GM23338 (cell line): Measurements from ENCODE around the gene TSPOAP1. TPM values are rescaled to one million over a fixed set of nuclear protein-coding genes. Genes with fewer than 3 reads are reported as not detected.

Experiments
- ATAC-seq: fragments of 200-7000 bp; cut with Tn5 transposase; 3 replicates; pipeline ENCODE4 v1.9.1; 2020
- DNase-seq: peaks from one replicate; pipeline ENCODE4 v3.0.0-alpha.2; 2015; ENCODE audit warnings: low spot score
- H2AFZ ChIP-seq: fragments of 200-600 bp; sonication (generic); 2 replicates; pipeline ENCODE4 v1.8.0; 2016; ENCODE audit warnings: antibody characterized with exemption, mild to moderate bottlenecking, moderate library complexity
- H3F3A ChIP-seq: fragments of 200-600 bp; sonication (generic); replicated peaks from 2 replicates; pipeline ENCODE4 v1.8.0; 2017; ENCODE audit warnings: antibody characterized with exemption, mixed run types, low read depth
- H3K27ac ChIP-seq: fragments of 200-600 bp; sonication (generic); 2 replicates; pipeline ENCODE4 v1.6.1; 2016; ENCODE audit warnings: low read depth
- H3K27me3 ChIP-seq: fragments of 200-600 bp; sonication (generic); 2 replicates; pipeline ENCODE4 v1.8.0; 2016; ENCODE audit warnings: mild to moderate bottlenecking, mixed run types, moderate library complexity; ENCODE audit not compliant: insufficient read depth
- H3K36me3 ChIP-seq: fragments of 200-600 bp; sonication (generic); 2 replicates; pipeline ENCODE4 v1.8.0; 2016; ENCODE audit warnings: mild to moderate bottlenecking; ENCODE audit not compliant: insufficient read depth
- H3K4me1 ChIP-seq: fragments of 200-600 bp; sonication (generic); 2 replicates; pipeline ENCODE4 v1.8.0; 2016; ENCODE audit warnings: mild to moderate bottlenecking, moderate library complexity; ENCODE audit not compliant: insufficient read depth
- H3K4me2 ChIP-seq: fragments of 200-600 bp; sonication (generic); 2 replicates; pipeline ENCODE4 v1.7.1; 2017; ENCODE audit warnings: mixed run types
- H3K4me3 ChIP-seq: fragments of 200-600 bp; sonication (generic); 2 replicates; pipeline ENCODE4 v1.6.1; 2016; ENCODE audit warnings: mixed run types
- H3K79me2 ChIP-seq: fragments of 200-600 bp; sonication (generic); replicated peaks from 2 replicates; pipeline ENCODE4 v1.8.0; 2017; ENCODE audit warnings: mild to moderate bottlenecking; ENCODE audit not compliant: insufficient read depth
- H3K9me2 ChIP-seq: fragments of 200-600 bp; sonication (generic); 2 replicates; pipeline ENCODE4 v1.8.0; 2017; ENCODE audit not compliant: insufficient read depth
- H4K20me1 ChIP-seq: fragments of 200-600 bp; sonication (generic); replicated peaks from 2 replicates; pipeline ENCODE4 v1.8.0; 2017; ENCODE audit warnings: mild to moderate bottlenecking; ENCODE audit not compliant: insufficient read depth
- H3K27ac Mint-ChIP-seq: 2 replicates; pipeline ENCODE4 v1.8.0; 2020; ENCODE audit warnings: inconsistent platforms, mild to moderate bottlenecking, moderate library complexity, mixed read lengths
- H3K27me3 Mint-ChIP-seq: 3 replicates; pipeline ENCODE4 v1.8.0; 2022; ENCODE audit warnings: low read depth, mild to moderate bottlenecking, moderate library complexity, mixed read lengths, inconsistent platforms; ENCODE audit not compliant: insufficient read depth, poor library complexity
- H3K36me3 Mint-ChIP-seq: 3 replicates; pipeline ENCODE4 v1.8.0; 2021; ENCODE audit warnings: low read depth, mild to moderate bottlenecking, inconsistent platforms, moderate library complexity, mixed read lengths
- H3K4me1 Mint-ChIP-seq: 3 replicates; pipeline ENCODE4 v1.8.0; 2020; ENCODE audit warnings: mild to moderate bottlenecking, inconsistent platforms, mixed read lengths
- H3K4me3 Mint-ChIP-seq: 3 replicates; pipeline ENCODE4 v1.8.0; 2021; ENCODE audit warnings: moderate library complexity, mild to moderate bottlenecking, inconsistent platforms, mixed read lengths
- H3K9me3 Mint-ChIP-seq: 3 replicates; pipeline ENCODE4 v1.8.0; 2020; ENCODE audit warnings: moderate library complexity, mild to moderate bottlenecking, inconsistent platforms, mixed read lengths
- CREB1 ChIP-seq: fragments of 250-450 bp; sonication (Bioruptor Pico); IDR thresholded peaks from 2 replicates; pipeline ENCODE4 v1.5.0; 2020; ENCODE audit warnings: low read depth, mild to moderate bottlenecking, moderate library complexity
- CTCF ChIP-seq, 2 experiments: fragments of 200-600 bp in 1 of 2; sonication (generic) in 1 of 2; conservative IDR thresholded peaks; 2 replicates each; pipeline versions ENCODE4 v1.5.1 to v1.6.1; 2016 to 2017; ENCODE audit warnings: antibody characterized with exemption in 2 of 2, low read depth in 2 of 2, mild to moderate bottlenecking in 2 of 2, moderate library complexity in 1 of 2
- ETS1 ChIP-seq: IDR thresholded peaks from 2 replicates; pipeline ENCODE4 v1.6.1; 2016; ENCODE audit warnings: antibody characterized with exemption
- EZH2 ChIP-seq: fragments of 200-600 bp; sonication (generic); IDR thresholded peaks from one replicate; pipeline ENCODE4 v1.8.0; 2017; ENCODE audit warnings: antibody characterized with exemption, mild to moderate bottlenecking, low read depth; ENCODE audit not compliant: unreplicated experiment
- EZH2phosphoT487 ChIP-seq: fragments of 200-600 bp; sonication (generic); IDR thresholded peaks from one replicate; pipeline ENCODE4 v1.8.1; 2018; ENCODE audit warnings: antibody characterized with exemption; ENCODE audit not compliant: unreplicated experiment
- POLR2AphosphoS5 ChIP-seq: IDR thresholded peaks from 2 replicates; pipeline ENCODE4 v1.6.1; 2016; ENCODE audit warnings: antibody characterized with exemption, low read depth
- STAT1 ChIP-seq: IDR thresholded peaks from one replicate; pipeline ENCODE4 v1.6.1; 2016; ENCODE audit warnings: antibody characterized with exemption; ENCODE audit not compliant: unreplicated experiment
- ZNF114 ChIP-seq: fragments of 250-450 bp; sonication (Bioruptor Pico); IDR thresholded peaks from 2 replicates; pipeline ENCODE4 v1.5.0; 2020; ENCODE audit warnings: mild to moderate bottlenecking, moderate library complexity
- ZNF331 ChIP-seq: fragments of 250-450 bp; sonication (Bioruptor Pico); IDR thresholded peaks from 2 replicates; pipeline ENCODE4 v1.5.0; 2020; ENCODE audit warnings: low read depth, mild to moderate bottlenecking, moderate library complexity
- ZNF462 ChIP-seq: fragments of 250-450 bp; sonication (Bioruptor Pico); IDR thresholded peaks from 2 replicates; pipeline ENCODE4 v1.5.0; 2020; ENCODE audit warnings: mild to moderate bottlenecking, moderate library complexity
- polyA plus RNA-seq: library from polyadenylated mRNA; unstranded; fragments of >200 nt; fragmentation: Nextera tagmentation; extraction: Ambion mirVana; gene quantifications from 2 replicates; pipeline ENCODE4 v1.2.1, GENCODE V29; 2016
- total RNA-seq: library from RNA; depleted of rRNA; stranded (reverse); fragments of >200 nt; shearing (Covaris generic); gene quantifications from 2 replicates; pipeline ENCODE4 v1.2.3, GENCODE V29; 2014

The TSPOAP1 gene
- total and polyA plus RNA-seq, 2 experiments from 2014 or later, result 7.3 to 11.8 TPM

GRCh38 chr17:58358408-58359172 lies 30.0 kb upstream of the TSPOAP1 start (continued):
- no peak for TF ChIP-seq CREB1
- TF ChIP-seq ETS1, result no peak
- TF ChIP-seq EZH2, result no peak
- no peak for TF ChIP-seq ZNF331 (CRISPR knock-in tag)
- TF ChIP-seq POLR2AphosphoS5, result no peak
- TF ChIP-seq CTCF (conservative IDR thresholded peaks at IDR 0.05; ENCODE audit: low read depth in 2 of 2), result no peak
- TF ChIP-seq EZH2phosphoT487, result no peak
- TF ChIP-seq STAT1, result no peak

GRCh38 chr17:58357312-58358297 lies 29.0 kb upstream of the TSPOAP1 start:
- Mint-ChIP-seq H3K27ac (no peak overlapping the region), H3K4me3 (no peak overlapping the region), H3K27me3 (peaks cover 10% of the 10 kb centered on the region), H3K9me3 (no peaks in the 10 kb centered on the region), H3K4me1 (peaks cover 12% of the 10 kb centered on the region), H3K36me3 (no peaks in the 10 kb centered on the region; the same call in 2 of the 3 replicates)
- DNase-seq (no peak), ATAC-seq (no peak)
- H3K79me2 ChIP-seq, result no peaks in the 10 kb centered on the region
- no peak overlapping the region for H3K4me2 ChIP-seq
- H3K4me1 ChIP-seq, result peaks cover 6% of the 10 kb centered on the region; the same call in 1 of the 2 replicates
- 0 out of 2 replicates have a peak, but pooled peaks cover 1% of the 10 kb centered on the region for H3F3A ChIP-seq
- no peaks in the 10 kb centered on the region for H3K27me3 ChIP-seq
- H4K20me1 ChIP-seq, result no peaks in the 10 kb centered on the region
- no peak overlapping the region for H2AFZ ChIP-seq
- H3K36me3 ChIP-seq, result no peaks in the 10 kb centered on the region
- no peak overlapping the region for H3K27ac ChIP-seq
- H3K9me2 ChIP-seq, result no peaks in the 10 kb centered on the region
- H3K4me3 ChIP-seq, result no peak overlapping the region
- TF ChIP-seq CREB1, result no peak
- TF ChIP-seq STAT1, result no peak
- no peak for TF ChIP-seq ZNF114 (CRISPR knock-in tag)
- TF ChIP-seq ZNF462, result no peak
- TF ChIP-seq POLR2AphosphoS5, result no peak
- TF ChIP-seq CTCF (conservative IDR thresholded peaks at IDR 0.05; ENCODE audit: low read depth in 2 of 2), result no peak
- no peak for TF ChIP-seq EZH2
